Activated T-cell treated with anti-CD3 and anti-CD28 coated beads, Interleukin-2, amount 50 U/mL, for 1 hour (primary cell): ENCODE results near the gene MLEC.

Source experiments
- DNase-seq: peaks from one replicate; pipeline ENCODE4 v3.0.0-alpha.2; 2020

Gene MLEC

DNA sequence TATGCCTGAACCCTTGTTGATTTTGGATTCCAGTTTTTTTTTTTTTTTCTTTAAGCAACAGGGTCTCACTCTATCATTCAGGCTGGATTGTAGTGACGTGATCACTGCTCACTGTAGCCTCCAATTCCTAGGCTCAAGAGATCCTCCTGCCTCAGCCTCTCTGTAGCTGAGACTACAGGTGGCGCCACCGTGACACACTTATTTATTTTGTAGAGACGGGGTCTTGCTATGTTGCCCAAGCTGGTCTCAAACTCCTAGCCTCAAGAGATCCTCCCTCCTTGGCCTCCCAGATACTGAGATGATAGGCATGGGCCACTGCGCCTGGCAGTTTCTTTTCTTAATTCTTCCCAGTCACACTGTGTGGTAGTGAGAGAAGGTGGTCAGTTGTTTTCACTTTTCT is 63.9 kb downstream of the MLEC start:
- no peak for DNase-seq

DNA sequence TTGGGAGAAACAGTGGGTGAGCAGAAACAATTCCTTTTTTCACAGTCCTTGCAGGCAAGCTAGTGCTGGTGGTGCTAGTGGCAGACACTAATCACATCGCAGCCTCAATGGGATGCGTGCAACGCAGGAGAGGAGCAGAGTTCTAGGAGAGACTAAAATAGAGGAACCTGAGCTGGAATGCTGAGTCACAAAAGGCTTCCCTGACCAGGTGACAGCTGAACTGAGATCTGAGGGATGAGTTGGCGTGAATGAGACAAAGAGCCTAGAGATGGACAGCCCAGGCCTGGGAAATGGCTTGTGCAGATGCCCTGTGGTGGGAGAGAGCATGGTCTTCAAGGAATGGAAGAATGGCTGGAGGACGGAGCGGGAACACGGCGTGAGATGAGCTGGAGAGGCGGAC is 64.4 kb downstream of the MLEC start:
- DNase-seq = no peak
